Stomach (tissue), 4 donors: ENCODE measurements around the gene ADARB2.

Experiments used
- EP300 ChIP-seq: sonication (generic); formaldehyde crosslinking; IDR thresholded peaks from one replicate; pipeline ENCODE4 v1.6.1; 2017; ENCODE audit warnings: antibody characterized with exemption
- TF ChIP-seq, protein P1 (sequence below), 7 experiments: fragments of 450-650 bp in 4 of 7; fragments of 200-600 bp in 3 of 7; sonication (generic) in 3 of 7; IDR thresholded peaks; one replicate each; pipeline ENCODE4 v1.5.1; 2016 to 2019; ENCODE audit warnings: antibody characterized with exemption in 7 of 7, control low read depth in 2 of 7, mild to moderate bottlenecking in 1 of 7

DNA sequence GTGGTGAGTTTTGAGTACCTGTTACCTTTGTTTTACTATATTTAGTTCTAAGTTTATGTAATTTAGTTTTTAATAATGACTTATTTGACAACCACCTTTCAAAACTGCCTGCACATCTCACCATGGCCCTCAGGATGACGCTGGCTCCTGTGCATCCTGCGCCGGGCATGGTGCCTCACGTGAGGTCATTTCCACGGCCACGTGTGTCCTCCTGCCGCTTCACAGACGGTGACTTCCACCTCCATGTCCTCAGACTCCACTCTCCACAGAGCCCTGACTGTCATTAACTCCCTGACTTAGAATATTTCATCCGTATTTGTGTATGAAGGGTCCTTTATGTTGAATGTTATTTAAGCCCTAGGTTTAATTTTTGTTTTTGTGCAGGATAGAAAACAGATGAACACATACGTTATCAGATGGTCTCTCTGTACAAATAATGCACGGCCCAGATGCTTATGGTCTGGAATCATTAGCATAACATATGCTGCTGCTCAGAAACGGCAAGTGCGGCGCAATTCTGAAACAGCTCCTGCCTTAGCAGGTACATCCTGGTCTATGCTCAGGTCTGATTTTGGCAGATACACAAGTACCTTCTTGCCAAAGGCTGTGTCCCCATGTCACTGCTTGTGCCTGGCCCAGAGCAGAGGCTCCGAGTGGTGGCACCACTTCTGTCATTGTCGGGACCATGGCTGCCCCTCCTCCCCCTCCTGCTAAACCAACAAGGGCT is 525.3 kb downstream of the ADARB2 start:
- TF ChIP-seq, protein P1, sequence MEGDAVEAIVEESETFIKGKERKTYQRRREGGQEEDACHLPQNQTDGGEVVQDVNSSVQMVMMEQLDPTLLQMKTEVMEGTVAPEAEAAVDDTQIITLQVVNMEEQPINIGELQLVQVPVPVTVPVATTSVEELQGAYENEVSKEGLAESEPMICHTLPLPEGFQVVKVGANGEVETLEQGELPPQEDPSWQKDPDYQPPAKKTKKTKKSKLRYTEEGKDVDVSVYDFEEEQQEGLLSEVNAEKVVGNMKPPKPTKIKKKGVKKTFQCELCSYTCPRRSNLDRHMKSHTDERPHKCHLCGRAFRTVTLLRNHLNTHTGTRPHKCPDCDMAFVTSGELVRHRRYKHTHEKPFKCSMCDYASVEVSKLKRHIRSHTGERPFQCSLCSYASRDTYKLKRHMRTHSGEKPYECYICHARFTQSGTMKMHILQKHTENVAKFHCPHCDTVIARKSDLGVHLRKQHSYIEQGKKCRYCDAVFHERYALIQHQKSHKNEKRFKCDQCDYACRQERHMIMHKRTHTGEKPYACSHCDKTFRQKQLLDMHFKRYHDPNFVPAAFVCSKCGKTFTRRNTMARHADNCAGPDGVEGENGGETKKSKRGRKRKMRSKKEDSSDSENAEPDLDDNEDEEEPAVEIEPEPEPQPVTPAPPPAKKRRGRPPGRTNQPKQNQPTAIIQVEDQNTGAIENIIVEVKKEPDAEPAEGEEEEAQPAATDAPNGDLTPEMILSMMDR (IDR thresholded peaks at IDR 0.05) = no peak
- no peak for TF ChIP-seq EP300
